Tibial nerve (tissue), 3 donors: ENCODE results near the gene PLSCR3.

Experiments
- CTCF ChIP-seq, 5 experiments: fragments of 200-600 bp in 3 of 5; fragments of 450-650 bp in 2 of 5; sonication (generic) in 3 of 5; IDR thresholded peaks; one replicate each; pipeline ENCODE4 v1.5.1; 2016 to 2019; ENCODE audit warnings: antibody characterized with exemption in 5 of 5, mild to moderate bottlenecking in 3 of 5, moderate library complexity in 2 of 5
- POLR2A ChIP-seq, 2 donors: fragments of 450-650 bp; IDR thresholded peaks; one replicate each; pipeline ENCODE4 v1.6.1; 2017; ENCODE audit warnings: antibody characterized with exemption in 2 of 2, mild to moderate bottlenecking in 2 of 2, moderate library complexity in 2 of 2

- TF ChIP-seq CTCF (IDR thresholded peaks at IDR 0.05) (peak; percentile 11 to 32 (median 18)), POLR2A (IDR thresholded peaks at IDR 0.05) (peak in 1 of 2 donors; percentile 76)
Observed at GRCh38 chr17:7404737-7405349, 10.5 kb upstream of the PLSCR3 start.
